KOPT-K1 (cell line): Measurements from ENCODE around the gene GTSF1L.

Experiments used
- H3K27ac ChIP-seq: fragments of 200-600 bp; sonication (generic); 2 replicates; pipeline ENCODE4 v1.5.1; 2016; ENCODE audit warnings: antibody characterized with exemption, mild to moderate bottlenecking, low read depth, low read length; ENCODE audit not compliant: poor library complexity, severe bottlenecking
- H3K36me3 ChIP-seq: fragments of 200-600 bp; sonication (generic); 2 replicates; pipeline ENCODE4 v1.5.1; 2017; ENCODE audit warnings: antibody characterized with exemption, mild to moderate bottlenecking, low read length, moderate library complexity; ENCODE audit not compliant: insufficient read depth
- H3K9me3 ChIP-seq: fragments of 200-600 bp; sonication (generic); 2 replicates; pipeline ENCODE4 v1.5.1; 2017; ENCODE audit warnings: antibody characterized with exemption, low read length, mild to moderate bottlenecking; ENCODE audit not compliant: insufficient read depth, poor library complexity, severe bottlenecking

GTSF1L gene

GRCh38 chr20:43680981-43681380 lies 45.8 kb downstream of the GTSF1L start:
- peaks cover 90% of the 10 kb centered on the region for H3K36me3 ChIP-seq
- H3K27ac ChIP-seq = no peak overlapping the region
- no peaks in the 10 kb centered on the region for H3K9me3 ChIP-seq

DNA sequence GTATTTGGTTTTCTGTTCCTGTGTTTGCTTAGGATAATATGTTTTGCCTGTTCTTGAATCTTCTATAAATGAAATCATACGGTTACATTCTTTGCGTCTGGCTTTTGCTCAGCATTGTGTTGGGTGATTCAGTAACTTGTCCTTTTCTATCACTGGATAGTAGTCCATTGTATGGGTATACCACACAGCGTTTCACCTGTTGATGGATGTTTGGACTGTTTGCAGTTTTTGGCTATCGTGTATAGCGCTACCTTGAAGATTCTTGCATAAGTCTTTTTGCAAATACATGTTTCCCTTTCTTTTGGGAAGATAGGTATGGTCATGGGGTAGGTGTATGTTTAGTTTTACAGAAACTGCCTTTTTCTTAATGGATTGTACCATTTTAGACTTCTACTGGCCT lies 50.4 kb downstream of the GTSF1L start:
- H3K9me3 ChIP-seq = no peaks in the 10 kb centered on the region
- no peak overlapping the region for H3K27ac ChIP-seq
- peaks cover 91% of the 10 kb centered on the region for H3K36me3 ChIP-seq
